ENCODE measurements around the gene GOLGA1. TPM values are rescaled to one million over a fixed set of nuclear protein-coding genes. Genes with fewer than 3 reads are reported as not detected.

Gene GOLGA1
- total and polyA plus RNA-seq, 2 of the 13 experiments (the other 11 are each of a cell fraction or from before 2014, with no cell fraction given), result 12.7 to 15.9 TPM

GRCh38 chr9:124861342-124862229 lies 79.3 kb downstream of the GOLGA1 start, which contains the start of the genes ARPC5L and RPL35 (continued):
- TF ChIP-seq POGZ (CRISPR knock-in tag; IDR thresholded peaks at IDR 0.05) (0 out of 2 replicates have a peak, but pooled peaks have one; percentile 35), HOXA9 (CRISPR knock-in tag; IDR thresholded peaks at IDR 0.05; ENCODE audit: borderline replicate concordance) (0 out of 2 replicates have a peak, but pooled peaks have one; percentile 24), ZNF768 (CRISPR knock-in tag; IDR thresholded peaks at IDR 0.05) (peak; percentile 62; the same call in 1 of the 2 replicates), MYC (CRISPR knock-in tag; IDR thresholded peaks at IDR 0.05; ENCODE audit: borderline replicate concordance) (peak; percentile 98), ZBTB21 (CRISPR knock-in tag; IDR thresholded peaks at IDR 0.05) (peak; percentile 38; the same call in 1 of the 2 replicates), ZNF512B (CRISPR knock-in tag; IDR thresholded peaks at IDR 0.05; ENCODE audit: borderline replicate concordance) (no peak), ZBTB39 (CRISPR knock-in tag; IDR thresholded peaks at IDR 0.05) (no peak), LRRFIP1 (CRISPR knock-in tag; conservative IDR thresholded peaks at IDR 0.05) (no peak)
- TF ChIP-seq, protein P1, sequence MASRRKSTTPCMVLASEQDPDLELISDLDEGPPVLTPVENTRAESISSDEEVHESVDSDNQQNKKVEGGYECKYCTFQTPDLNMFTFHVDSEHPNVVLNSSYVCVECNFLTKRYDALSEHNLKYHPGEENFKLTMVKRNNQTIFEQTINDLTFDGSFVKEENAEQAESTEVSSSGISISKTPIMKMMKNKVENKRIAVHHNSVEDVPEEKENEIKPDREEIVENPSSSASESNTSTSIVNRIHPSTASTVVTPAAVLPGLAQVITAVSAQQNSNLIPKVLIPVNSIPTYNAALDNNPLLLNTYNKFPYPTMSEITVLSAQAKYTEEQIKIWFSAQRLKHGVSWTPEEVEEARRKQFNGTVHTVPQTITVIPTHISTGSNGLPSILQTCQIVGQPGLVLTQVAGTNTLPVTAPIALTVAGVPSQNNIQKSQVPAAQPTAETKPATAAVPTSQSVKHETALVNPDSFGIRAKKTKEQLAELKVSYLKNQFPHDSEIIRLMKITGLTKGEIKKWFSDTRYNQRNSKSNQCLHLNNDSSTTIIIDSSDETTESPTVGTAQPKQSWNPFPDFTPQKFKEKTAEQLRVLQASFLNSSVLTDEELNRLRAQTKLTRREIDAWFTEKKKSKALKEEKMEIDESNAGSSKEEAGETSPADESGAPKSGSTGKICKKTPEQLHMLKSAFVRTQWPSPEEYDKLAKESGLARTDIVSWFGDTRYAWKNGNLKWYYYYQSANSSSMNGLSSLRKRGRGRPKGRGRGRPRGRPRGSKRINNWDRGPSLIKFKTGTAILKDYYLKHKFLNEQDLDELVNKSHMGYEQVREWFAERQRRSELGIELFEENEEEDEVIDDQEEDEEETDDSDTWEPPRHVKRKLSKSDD (CRISPR knock-in tag; IDR thresholded peaks at IDR 0.05; ENCODE audit: low read depth), result no peak

All from HepG2 (cell line).